ENCODE data around the gene PRR5. TPM values are rescaled to one million over a fixed set of nuclear protein-coding genes. Genes with fewer than 3 reads are reported as not detected.
A peak's percentile ranks its signal among the peaks of the same experiment; 100 is the strongest.

Gene PRR5
- total RNA-seq, 1 experiment from 2014 or later = 11.8 TPM

- Histone ChIP-seq H3K9ac (ENCODE audit: extremely low read depth, insufficient read length, low read length) (no peak overlapping the region), H3K9me3 (ENCODE audit: control insufficient read depth, low read depth, low read length) (no peaks in the 10 kb centered on the region), H2BK12ac (ENCODE audit: insufficient read length, low read depth, low read length) (no peak overlapping the region), H4K5ac (ENCODE audit: insufficient read length, low read depth, low read length) (no peak overlapping the region), H3K4me2 (ENCODE audit: insufficient read depth, insufficient read length, low read length) (no peak overlapping the region), H2BK5ac (ENCODE audit: insufficient read length, low read length) (no peak overlapping the region), H3K56ac (ENCODE audit: insufficient read length, low read depth, low read length) (no peak overlapping the region), H3K23ac (ENCODE audit: insufficient read length, low read depth, low read length) (no peak overlapping the region), H2BK15ac (ENCODE audit: low read depth, low read length) (no peak overlapping the region), H3K79me1 (ENCODE audit: insufficient read depth, low read depth, low read length, poor library complexity, severe bottlenecking) (no peaks in the 10 kb centered on the region), H3K4me1 (ENCODE audit: insufficient read depth, low read length) (no peaks in the 10 kb centered on the region), H3K27ac (ENCODE audit: insufficient read length, low read depth, low read length) (no peak overlapping the region), H4K91ac (ENCODE audit: insufficient read length, low read depth, low read length) (no peak overlapping the region), H2BK20ac (ENCODE audit: low read depth, low read length, poor library complexity, severe bottlenecking) (no peak overlapping the region), H3K23me2 (ENCODE audit: insufficient read length, low read depth, low read length, poor library complexity, severe bottlenecking) (no peaks in the 10 kb centered on the region), H2AK5ac (ENCODE audit: insufficient read length, low read length) (no peak overlapping the region), H4K8ac (replicated peaks; ENCODE audit: insufficient read length, low read depth, low read length) (no peak overlapping the region), H3K79me2 (ENCODE audit: insufficient read depth, low read length) (no peaks in the 10 kb centered on the region), H4K20me1 (ENCODE audit: control insufficient read depth, insufficient read depth, insufficient read length) (no peaks in the 10 kb centered on the region), H3T11ph (ENCODE audit: low read length) (no peak overlapping the region), H3K18ac (ENCODE audit: insufficient read length, low read depth, low read length) (no peak overlapping the region), H3K14ac (ENCODE audit: insufficient read depth, low read length) (no peak overlapping the region), H2AFZ (ENCODE audit: low read length) (no peak overlapping the region), H3K27me3 (ENCODE audit: insufficient read depth, low read length) (no peaks in the 10 kb centered on the region), H2BK120ac (ENCODE audit: low read depth, low read length, poor library complexity, severe bottlenecking) (no peak overlapping the region), H3K4ac (ENCODE audit: low read depth, low read length) (no peak overlapping the region)
- DNase-seq = no peak
- Mint-ChIP-seq H3K4me1 (peaks cover 4 to 27% of the 10 kb centered on the region in 2 experiments; a peak in 2 of 4 replicates), H3K27ac (0 out of 7 replicates have a peak overlapping the region, but pooled peaks of 1 of the 3 experiments have one; percentile 53), H3K27me3 (ENCODE audit: low read depth) (peaks cover 18% of the 10 kb centered on the region), H3K4me3 (no peak overlapping the region), H3K36me3 (ENCODE audit: insufficient read depth in 1 of 3, low read depth in 3 of 3) (no peaks in the 10 kb centered on the region), H3K9me3 (no peaks in the 10 kb centered on the region)
- WGBS (ENCODE audit: extremely low coverage, insufficient read length, low lambda C conversion rate) = no CpG with 5 or more reads among the region's 10 CpGs
- TF ChIP-seq, protein P1, sequence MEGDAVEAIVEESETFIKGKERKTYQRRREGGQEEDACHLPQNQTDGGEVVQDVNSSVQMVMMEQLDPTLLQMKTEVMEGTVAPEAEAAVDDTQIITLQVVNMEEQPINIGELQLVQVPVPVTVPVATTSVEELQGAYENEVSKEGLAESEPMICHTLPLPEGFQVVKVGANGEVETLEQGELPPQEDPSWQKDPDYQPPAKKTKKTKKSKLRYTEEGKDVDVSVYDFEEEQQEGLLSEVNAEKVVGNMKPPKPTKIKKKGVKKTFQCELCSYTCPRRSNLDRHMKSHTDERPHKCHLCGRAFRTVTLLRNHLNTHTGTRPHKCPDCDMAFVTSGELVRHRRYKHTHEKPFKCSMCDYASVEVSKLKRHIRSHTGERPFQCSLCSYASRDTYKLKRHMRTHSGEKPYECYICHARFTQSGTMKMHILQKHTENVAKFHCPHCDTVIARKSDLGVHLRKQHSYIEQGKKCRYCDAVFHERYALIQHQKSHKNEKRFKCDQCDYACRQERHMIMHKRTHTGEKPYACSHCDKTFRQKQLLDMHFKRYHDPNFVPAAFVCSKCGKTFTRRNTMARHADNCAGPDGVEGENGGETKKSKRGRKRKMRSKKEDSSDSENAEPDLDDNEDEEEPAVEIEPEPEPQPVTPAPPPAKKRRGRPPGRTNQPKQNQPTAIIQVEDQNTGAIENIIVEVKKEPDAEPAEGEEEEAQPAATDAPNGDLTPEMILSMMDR (conservative IDR thresholded peaks at IDR 0.05) = no peak
Measured at GRCh38 chr22:44677353-44677840, 24.6 kb upstream of the PRR5 start.
